ENCODE data around the gene HSPE1. TPM values are rescaled to one million over a fixed set of nuclear protein-coding genes. Genes with fewer than 3 reads are reported as not detected.

HSPE1 gene
- polyA plus RNA-seq, 3 donors: 25.2 to 46.2 (median 44.9) TPM

DNA sequence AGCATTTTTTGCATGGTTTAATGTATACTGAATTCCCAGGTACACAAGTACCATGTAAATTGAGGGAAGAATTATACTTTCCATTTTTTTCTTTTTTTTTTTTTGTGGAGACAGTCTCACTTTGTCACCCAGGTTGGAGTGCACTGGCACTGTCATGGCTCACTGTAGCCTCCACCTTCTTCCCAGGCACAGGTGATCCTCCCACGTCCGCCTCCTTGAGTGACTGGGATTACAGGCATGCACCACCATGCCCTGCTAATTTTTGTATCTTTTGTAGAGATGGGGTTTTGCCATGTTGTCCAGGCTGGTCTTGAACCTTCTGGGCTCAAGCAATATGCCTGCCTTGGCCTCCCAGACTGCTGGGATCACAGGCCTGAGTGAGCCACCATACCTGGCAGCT is 3.8 kb downstream of the HSPE1 start:
- no peak overlapping the region for H3K4me3 ChIP-seq (replicated peaks in 1 of 3; ENCODE audit: low read depth in 2 of 3, low read length in 3 of 3)
- Mint-ChIP-seq H3K36me3 (peaks cover 13 to 33% of the 10 kb centered on the region in 2 donors), H3K27me3 (ENCODE audit: low read depth in 3 of 3) (peaks cover 0 to 3% (median 0%) of the 10 kb centered on the region in 3 donors), H3K4me1 (peaks cover 17% of the 10 kb centered on the region), H3K4me3 (no peak overlapping the region), H3K9me3 (no peaks in the 10 kb centered on the region), H3K27ac (peak overlapping the region in 2 of 7 donors; percentile 45 to 46)
- H2AFZ ChIP-seq (ENCODE audit: insufficient read depth, low read depth, low read length, poor library complexity, severe bottlenecking): no peak overlapping the region
- peaks cover 11 to 23% of the 10 kb centered on the region in 2 donors for H3K4me1 ChIP-seq (ENCODE audit: control insufficient read depth in 1 of 2, insufficient read depth in 2 of 2, low read length in 2 of 2)
- intact Hi-C loops (cut with micrococcal nuclease): loop anchor here in 1 of 2 donors (5.0 kb wide), 1 partner anchor 67 kb away; the partner anchor contains the start of gene SF3B1
- H3K27ac ChIP-seq (ENCODE audit: low read depth in 1 of 2, low read length in 2 of 2): no peak overlapping the region
- peaks cover 43% of the 10 kb centered on the region for H3K79me2 ChIP-seq (ENCODE audit: insufficient read depth, low read length)
- peaks cover 10 to 25% of the 10 kb centered on the region in 2 donors for H3K36me3 ChIP-seq (replicated peaks in 1 of 2; ENCODE audit: control insufficient read depth in 1 of 2, insufficient read depth in 2 of 2, low read length in 2 of 2)
- no peaks in the 10 kb centered on the region for H3K27me3 ChIP-seq (ENCODE audit: control insufficient read depth in 2 of 2, insufficient read depth in 2 of 2, low read length in 2 of 2)
- TF ChIP-seq CTCF (IDR thresholded peaks at IDR 0.05): no peak
- H4K20me1 ChIP-seq (ENCODE audit: insufficient read depth, low read length): peaks cover 2% of the 10 kb centered on the region
- no peak overlapping the region for H3K9ac ChIP-seq (ENCODE audit: insufficient read depth, low read length, poor library complexity, severe bottlenecking)
- WGBS (ENCODE audit: insufficient coverage): no CpG with 5 or more reads among the region's 2 CpGs
- H3K4me2 ChIP-seq (replicated peaks; ENCODE audit: extremely low read depth, low read length, poor library complexity, severe bottlenecking): no peak overlapping the region
- no peaks in the 10 kb centered on the region for H3K9me3 ChIP-seq (replicated peaks in 1 of 2; ENCODE audit: control insufficient read depth in 1 of 2, insufficient read depth in 1 of 2, low read length in 2 of 2)
- DNase-seq: no peak

DNA sequence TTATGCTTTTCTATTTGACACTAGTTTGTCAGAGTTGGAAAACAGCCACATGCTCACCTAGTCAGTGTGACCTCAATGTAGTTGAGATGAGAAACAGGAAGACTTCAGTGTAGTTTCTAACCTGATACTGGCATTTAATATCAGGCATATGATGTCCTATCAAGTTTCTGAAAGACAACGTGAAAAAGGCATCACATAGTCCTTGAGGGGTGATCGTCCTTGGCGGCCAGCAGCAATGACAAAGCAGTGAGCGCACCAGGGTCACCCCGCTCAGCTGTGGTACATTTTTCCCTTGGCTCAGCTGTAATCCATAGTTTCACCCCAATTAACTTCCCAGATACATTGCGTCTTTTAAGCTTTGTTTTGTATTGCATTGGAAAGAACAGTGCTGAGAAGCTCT is 4.3 kb downstream of the HSPE1 start:
- Histone ChIP-seq H2AFZ (ENCODE audit: insufficient read depth, low read depth, low read length, poor library complexity, severe bottlenecking) (no peak overlapping the region), H3K9ac (ENCODE audit: insufficient read depth, low read length, poor library complexity, severe bottlenecking) (no peak overlapping the region), H4K20me1 (ENCODE audit: insufficient read depth, low read length) (no peaks in the 10 kb centered on the region), H3K27ac (ENCODE audit: low read depth in 1 of 2, low read length in 2 of 2) (no peak overlapping the region), H3K27me3 (ENCODE audit: control insufficient read depth in 2 of 2, insufficient read depth in 2 of 2, low read length in 2 of 2) (no peaks in the 10 kb centered on the region), H3K79me2 (ENCODE audit: insufficient read depth, low read length) (peaks cover 38% of the 10 kb centered on the region), H3K9me3 (replicated peaks in 1 of 2; ENCODE audit: control insufficient read depth in 1 of 2, insufficient read depth in 1 of 2, low read length in 2 of 2) (no peaks in the 10 kb centered on the region), H3K4me3 (replicated peaks in 1 of 3; ENCODE audit: low read depth in 2 of 3, low read length in 3 of 3) (no peak overlapping the region), H3K4me1 (ENCODE audit: control insufficient read depth in 1 of 2, insufficient read depth in 2 of 2, low read length in 2 of 2) (peaks cover 11 to 18% of the 10 kb centered on the region in 2 donors), H3K4me2 (replicated peaks; ENCODE audit: extremely low read depth, low read length, poor library complexity, severe bottlenecking) (no peak overlapping the region), H3K36me3 (replicated peaks in 1 of 2; ENCODE audit: control insufficient read depth in 1 of 2, insufficient read depth in 2 of 2, low read length in 2 of 2) (peaks cover 10 to 25% of the 10 kb centered on the region in 2 donors)
- no peak overlapping the region for H3K4me3 Mint-ChIP-seq
- peaks cover 13 to 33% of the 10 kb centered on the region in 2 donors for H3K36me3 Mint-ChIP-seq
- no peak for DNase-seq
- WGBS (ENCODE audit: insufficient coverage): 97% methylated on average over 4 of the region's 6 CpGs
- no peaks in the 10 kb centered on the region for H3K9me3 Mint-ChIP-seq
- H3K27me3 Mint-ChIP-seq (ENCODE audit: low read depth in 3 of 3): peaks cover 0 to 3% (median 0%) of the 10 kb centered on the region in 3 donors
- peaks cover 17% of the 10 kb centered on the region for H3K4me1 Mint-ChIP-seq
- H3K27ac Mint-ChIP-seq: no peak overlapping the region
- TF ChIP-seq CTCF (IDR thresholded peaks at IDR 0.05): no peak
- intact Hi-C loops (cut with micrococcal nuclease): loop anchor here in 1 of 2 donors (5.0 kb wide), 1 partner anchor 67 kb away; the partner anchor contains the start of gene SF3B1
